ENCODE data around the gene PRR35.

Gene PRR35

GRCh38 chr16:606656-607307, 46.6 kb downstream of the PRR35 start:
- Histone ChIP-seq H3K4me1 (ENCODE audit: control insufficient read depth, insufficient read depth, low read length, unreplicated experiment) (no peaks in the 10 kb centered on the region), H3K27ac (ENCODE audit: low read depth, low read length) (no peak overlapping the region), H3K36me3 (ENCODE audit: insufficient read depth, low read length) (no peaks in the 10 kb centered on the region), H2AFZ (ENCODE audit: low read length, unreplicated experiment) (no peak overlapping the region), H3K4me3 (ENCODE audit: low read depth, low read length) (no peak overlapping the region), H3K27me3 (ENCODE audit: insufficient read depth, low read length) (no peaks in the 10 kb centered on the region), H3K79me2 (ENCODE audit: control insufficient read depth, insufficient read depth, low read length, unreplicated experiment) (peaks cover 3% of the 10 kb centered on the region)

DNA sequence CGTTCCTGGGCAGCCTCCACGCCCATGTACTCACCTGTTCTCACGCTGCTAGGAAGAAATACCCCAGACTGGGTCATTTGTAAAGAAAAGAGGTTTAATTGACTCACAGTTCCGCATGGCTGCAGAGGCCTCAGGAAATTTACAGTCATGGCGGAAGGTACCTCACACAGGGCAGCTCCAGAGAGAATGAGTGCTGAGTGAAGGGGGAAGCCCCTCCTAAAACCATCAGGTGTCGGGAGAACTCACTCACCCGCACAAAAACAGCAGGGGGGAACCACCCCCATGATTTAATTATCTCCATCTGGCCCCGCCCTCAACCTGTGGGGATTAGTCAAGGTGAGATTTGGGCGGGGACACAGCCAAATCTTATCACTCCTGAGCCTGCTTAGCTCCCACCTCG, 47.8 kb downstream of the PRR35 start:
- no peak overlapping the region for H3K27ac ChIP-seq (ENCODE audit: low read depth, low read length)

DNA sequence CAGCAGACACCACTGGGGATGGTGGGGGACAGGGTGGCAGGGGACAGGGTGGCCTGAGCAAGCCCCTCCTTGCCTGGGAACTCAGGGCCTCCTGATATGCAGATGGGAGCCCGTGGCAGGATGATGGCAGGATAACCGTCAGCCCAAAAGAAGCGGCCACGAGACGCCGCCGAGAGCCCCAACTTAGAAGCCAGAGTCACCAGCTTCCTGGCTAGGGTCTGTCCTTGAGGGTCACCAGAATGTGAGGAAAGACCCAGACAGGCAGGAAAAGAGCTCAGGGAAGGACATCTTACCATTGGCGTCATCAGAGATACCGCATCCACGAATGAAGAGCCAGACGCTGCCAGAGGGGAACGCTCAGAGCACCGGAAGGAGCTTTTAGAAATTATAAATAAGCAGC, 49.1 kb downstream of the PRR35 start:
- no peak overlapping the region for H3K27ac ChIP-seq (ENCODE audit: low read depth, low read length)
- no peak overlapping the region for H3K4me3 ChIP-seq (ENCODE audit: low read depth, low read length)

More for the DNA sequence above, 47.8 kb downstream of the PRR35 start:
- H3K79me2 ChIP-seq (ENCODE audit: control insufficient read depth, insufficient read depth, low read length, unreplicated experiment), result peaks cover 3% of the 10 kb centered on the region
- H3K4me1 ChIP-seq (ENCODE audit: control insufficient read depth, insufficient read depth, low read length, unreplicated experiment), result no peaks in the 10 kb centered on the region
- H3K36me3 ChIP-seq (ENCODE audit: insufficient read depth, low read length), result no peaks in the 10 kb centered on the region
- H3K4me3 ChIP-seq (ENCODE audit: low read depth, low read length), result no peak overlapping the region
- H2AFZ ChIP-seq (ENCODE audit: low read length, unreplicated experiment), result no peak overlapping the region
- no peaks in the 10 kb centered on the region for H3K27me3 ChIP-seq (ENCODE audit: insufficient read depth, low read length)

GRCh38 chr16:609984-610383, 49.8 kb downstream of the PRR35 start:
- no peaks in the 10 kb centered on the region for H3K4me1 ChIP-seq (ENCODE audit: control insufficient read depth, insufficient read depth, low read length, unreplicated experiment)
- no peak overlapping the region for H2AFZ ChIP-seq (ENCODE audit: low read length, unreplicated experiment)
- H3K27me3 ChIP-seq (ENCODE audit: insufficient read depth, low read length), result no peaks in the 10 kb centered on the region
- H3K27ac ChIP-seq (ENCODE audit: low read depth, low read length), result no peak overlapping the region
- H3K36me3 ChIP-seq (ENCODE audit: insufficient read depth, low read length), result no peaks in the 10 kb centered on the region
- H3K4me3 ChIP-seq (ENCODE audit: low read depth, low read length), result no peak overlapping the region
- peaks cover 3% of the 10 kb centered on the region for H3K79me2 ChIP-seq (ENCODE audit: control insufficient read depth, insufficient read depth, low read length, unreplicated experiment)

More for the DNA sequence above, 49.1 kb downstream of the PRR35 start:
- Histone ChIP-seq H3K27me3 (ENCODE audit: insufficient read depth, low read length) (no peaks in the 10 kb centered on the region), H3K79me2 (ENCODE audit: control insufficient read depth, insufficient read depth, low read length, unreplicated experiment) (peaks cover 3% of the 10 kb centered on the region), H2AFZ (ENCODE audit: low read length, unreplicated experiment) (no peak overlapping the region), H3K4me1 (ENCODE audit: control insufficient read depth, insufficient read depth, low read length, unreplicated experiment) (no peaks in the 10 kb centered on the region), H3K36me3 (ENCODE audit: insufficient read depth, low read length) (no peaks in the 10 kb centered on the region)

DNA sequence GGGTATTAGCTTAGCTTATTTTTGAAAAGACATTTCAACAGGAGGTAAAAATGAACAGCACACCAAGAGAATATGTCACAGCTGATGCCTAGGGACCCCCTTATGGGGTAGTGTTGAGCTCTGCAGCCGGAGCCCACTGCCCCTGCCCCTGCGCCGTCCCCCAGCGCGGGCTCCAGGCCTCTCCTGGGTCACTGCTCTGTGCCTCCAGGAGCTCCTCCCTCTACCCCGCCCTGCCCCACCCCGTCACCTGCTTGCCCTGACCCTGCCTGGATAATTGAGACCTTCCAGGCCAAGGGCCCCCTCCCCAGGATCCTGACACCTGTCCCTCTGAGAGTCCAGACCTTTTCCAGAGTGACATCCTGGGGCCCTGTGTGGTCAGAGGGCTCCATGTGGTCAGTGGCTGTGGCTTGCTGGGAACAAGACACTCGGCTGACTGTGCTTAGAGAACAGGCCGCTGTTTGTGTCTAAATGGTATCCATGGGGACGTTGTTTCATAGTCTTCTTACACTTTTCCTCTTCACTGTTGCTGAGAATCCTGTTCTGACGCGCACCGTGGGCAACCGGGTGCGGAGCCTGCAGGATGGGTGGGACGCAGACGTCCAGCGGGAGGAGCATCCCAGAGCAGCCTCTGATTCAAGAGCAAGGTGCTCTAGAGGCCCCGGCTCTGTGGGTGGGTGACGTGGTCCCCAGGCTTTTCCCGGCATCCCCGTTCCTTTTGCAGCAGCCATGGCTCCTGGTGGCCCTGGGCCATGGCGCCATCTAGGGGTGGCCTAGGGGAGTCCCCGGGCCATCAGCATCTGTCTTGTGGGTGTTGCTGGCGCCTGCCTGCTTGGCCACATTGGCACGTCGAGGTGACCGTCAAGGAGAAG, 50.6 kb downstream of the PRR35 start:
- Histone ChIP-seq H3K79me2 (ENCODE audit: control insufficient read depth, insufficient read depth, low read length, unreplicated experiment) (no peaks in the 10 kb centered on the region), H2AFZ (ENCODE audit: low read length, unreplicated experiment) (no peak overlapping the region), H3K27me3 (ENCODE audit: insufficient read depth, low read length) (no peaks in the 10 kb centered on the region), H3K4me3 (ENCODE audit: low read depth, low read length) (no peak overlapping the region), H3K27ac (ENCODE audit: low read depth, low read length) (no peak overlapping the region), H3K36me3 (ENCODE audit: insufficient read depth, low read length) (no peaks in the 10 kb centered on the region), H3K4me1 (ENCODE audit: control insufficient read depth, insufficient read depth, low read length, unreplicated experiment) (no peaks in the 10 kb centered on the region)

GRCh38 chr16:615122-615521, 54.9 kb downstream of the PRR35 start:
- Histone ChIP-seq H3K27ac (ENCODE audit: low read depth, low read length) (no peak overlapping the region), H3K27me3 (ENCODE audit: insufficient read depth, low read length) (no peaks in the 10 kb centered on the region), H3K36me3 (ENCODE audit: insufficient read depth, low read length) (no peaks in the 10 kb centered on the region)

More at GRCh38 chr16:615122-615521, 54.9 kb downstream of the PRR35 start:
- Histone ChIP-seq H2AFZ (ENCODE audit: low read length, unreplicated experiment) (no peak overlapping the region), H3K4me3 (ENCODE audit: low read depth, low read length) (no peak overlapping the region), H3K4me1 (ENCODE audit: control insufficient read depth, insufficient read depth, low read length, unreplicated experiment) (no peaks in the 10 kb centered on the region), H3K79me2 (ENCODE audit: control insufficient read depth, insufficient read depth, low read length, unreplicated experiment) (no peaks in the 10 kb centered on the region)
